Keratinocyte (primary cell): ENCODE results near the gene TMEM253. TPM values are rescaled to one million over a fixed set of nuclear protein-coding genes. Genes with fewer than 3 reads are reported as not detected.

Experiments used
- DNase-seq: peaks from one replicate; pipeline ENCODE4 v3.0.0-alpha.2; 2011; ENCODE audit warnings: low read depth, missing footprints, low spot score
- FAIRE-seq: peaks from 2 replicates; lab custom pipeline; 2011; peaks lifted over from hg19 to GRCh38; lab: Jason Lieb, UNC
- H2AFZ ChIP-seq: 2 replicates; pipeline ENCODE4 v1.6.0; 2012; ENCODE audit warnings: low read length, control low read depth, inconsistent platforms; ENCODE audit not compliant: control insufficient read depth
- H3K27ac ChIP-seq: 2 replicates; pipeline ENCODE4 v1.5.1; 2011; ENCODE audit warnings: low read length; ENCODE audit not compliant: control insufficient read depth, insufficient read depth
- H3K27me3 ChIP-seq: 3 replicates; pipeline ENCODE4 v1.6.0; 2011; ENCODE audit warnings: low read length; ENCODE audit not compliant: control insufficient read depth, insufficient read depth; ENCODE audit errors: extremely low read depth
- H3K36me3 ChIP-seq, 2 experiments: 2 replicates in 1 of 2; 3 replicates in 1 of 2; pipeline ENCODE4 v1.5.1; 2011; ENCODE audit warnings: low read length in 2 of 2, mild to moderate bottlenecking in 1 of 2; ENCODE audit not compliant: control insufficient read depth in 2 of 2, insufficient read depth in 2 of 2; ENCODE audit errors: extremely low read depth in 1 of 2
- H3K4me1 ChIP-seq: 3 replicates; pipeline ENCODE4 v1.5.1; 2011; ENCODE audit warnings: low read length; ENCODE audit not compliant: control insufficient read depth, insufficient read depth; ENCODE audit errors: extremely low read depth
- H3K4me2 ChIP-seq: 3 replicates; pipeline ENCODE4 v1.6.0; 2011; ENCODE audit warnings: low read depth, low read length; ENCODE audit not compliant: control insufficient read depth, insufficient read depth; ENCODE audit errors: extremely low read depth
- H3K4me3 ChIP-seq, 3 experiments: fragments of 200-600 bp in 1 of 3; sonication (generic) in 1 of 3; 2 replicates in 2 of 3; 3 replicates in 1 of 3; pipeline ENCODE4 v1.5.1; 2011 to 2016; ENCODE audit warnings: low read length in 3 of 3, mild to moderate bottlenecking in 3 of 3, control low read depth in 2 of 3, inconsistent platforms in 1 of 3, low read depth in 1 of 3, mixed read lengths in 1 of 3, mixed run types in 1 of 3, moderate library complexity in 1 of 3; ENCODE audit not compliant: control insufficient read depth in 2 of 3, insufficient read depth in 2 of 3; ENCODE audit errors: extremely low read depth in 1 of 3
- H3K79me2 ChIP-seq: 2 replicates; pipeline ENCODE4 v1.6.0; 2012; ENCODE audit warnings: low read length; ENCODE audit not compliant: control insufficient read depth, insufficient read depth
- H3K9ac ChIP-seq: 3 replicates; pipeline ENCODE4 v1.6.0; 2011; ENCODE audit warnings: low read length; ENCODE audit not compliant: control insufficient read depth, insufficient read depth; ENCODE audit errors: extremely low read depth
- H3K9me1 ChIP-seq: 3 replicates; pipeline ENCODE4 v1.6.0; 2011; ENCODE audit warnings: low read length; ENCODE audit not compliant: control insufficient read depth, insufficient read depth; ENCODE audit errors: extremely low read depth
- H3K9me3 ChIP-seq: 2 replicates; pipeline ENCODE4 v1.5.1; 2012; ENCODE audit warnings: low read depth, low read length; ENCODE audit not compliant: control insufficient read depth
- H4K20me1 ChIP-seq: 3 replicates; pipeline ENCODE4 v1.6.0; 2011; ENCODE audit warnings: low read length; ENCODE audit not compliant: control insufficient read depth, insufficient read depth; ENCODE audit errors: extremely low read depth
- CTCF ChIP-seq, 3 experiments: IDR thresholded peaks in 1 of 3; conservative IDR thresholded peaks in 1 of 3; optimal IDR thresholded peaks in 1 of 3; 2 replicates in 2 of 3; 3 replicates in 1 of 3; pipeline versions ENCODE3 to v1.5.1; 2011; ENCODE audit warnings: low read length in 3 of 3, mild to moderate bottlenecking in 3 of 3, moderate library complexity in 2 of 3, control low read depth in 1 of 3, inconsistent platforms in 1 of 3; ENCODE audit not compliant: insufficient read depth in 2 of 3; ENCODE audit errors: extremely low read depth in 1 of 3
- EZH2 ChIP-seq: IDR thresholded peaks from one replicate; pipeline ENCODE4 v1.6.1; 2012; ENCODE audit warnings: inconsistent platforms, mild to moderate bottlenecking, low read length, moderate library complexity
- dilution Hi-C: fragments of 300-500 bp; cut with MboI; formaldehyde crosslinking; loops from one replicate; pipeline ENCODE4 v1.7.0; 2020; ENCODE audit warnings: low sequenced_read_pairs; ENCODE audit not compliant: extremely low pct_ligation_motif_present
- polyA plus RNA-seq, 5 experiments: library from polyadenylated mRNA; depleted of rRNA in 3 of 5; stranded (reverse) in 3 of 5; stranded (forward) in 1 of 5; unstranded in 1 of 5; fragments of >200 nt; gene quantifications; 1 replicate in 1 of 5; 2 replicates in 3 of 5; 3 replicates in 1 of 5; pipeline versions ENCODE4 v1.2.1 to v1.2.3, GENCODE V29; 2011 to 2012; ENCODE audit warnings: missing spikeins in 2 of 5, low read depth in 1 of 5, low replicate concordance in 1 of 5

Gene TMEM253
- polyA plus RNA-seq, 1 donor (not counting 4 experiments of a cell fraction or from before 2014, with no cell fraction given) = 1.1 TPM

GRCh38 chr14:21054123-21054767 is 46.6 kb upstream of the TMEM253 start:
- TF ChIP-seq EZH2 (no peak), CTCF (optimal IDR thresholded peaks at IDR 0.05 in 1 of 3, IDR thresholded peaks at IDR 0.05 in 1 of 3, conservative IDR thresholded peaks at IDR 0.05 in 1 of 3; ENCODE audit: extremely low read depth in 1 of 3, insufficient read depth in 2 of 3, low read length in 3 of 3) (no peak)
- Histone ChIP-seq H3K79me2 (no peaks in the 10 kb centered on the region), H2AFZ (no peak overlapping the region), H3K4me3 (no peak overlapping the region), H3K27ac (no peak overlapping the region), H3K4me1 (no peaks in the 10 kb centered on the region), H3K9me3 (no peaks in the 10 kb centered on the region), H3K4me2 (no peak overlapping the region), H3K27me3 (no peaks in the 10 kb centered on the region), H3K9me1 (no peaks in the 10 kb centered on the region), H3K9ac (no peak overlapping the region), H3K36me3 (no peaks in the 10 kb centered on the region), H4K20me1 (no peaks in the 10 kb centered on the region)
- dilution Hi-C loops = no loop called here
- FAIRE-seq (no peak), DNase-seq (no peak)

- Histone ChIP-seq H3K79me2 (no peaks in the 10 kb centered on the region), H3K27ac (no peak overlapping the region), H3K9ac (no peak overlapping the region), H3K4me1 (no peaks in the 10 kb centered on the region), H3K9me1 (no peaks in the 10 kb centered on the region), H3K9me3 (no peaks in the 10 kb centered on the region), H3K27me3 (no peaks in the 10 kb centered on the region), H3K4me3 (no peak overlapping the region), H3K36me3 (no peaks in the 10 kb centered on the region), H2AFZ (no peak overlapping the region), H3K4me2 (no peak overlapping the region), H4K20me1 (no peaks in the 10 kb centered on the region)
- FAIRE-seq (no peak), DNase-seq (no peak)
- TF ChIP-seq CTCF (optimal IDR thresholded peaks at IDR 0.05 in 1 of 3, IDR thresholded peaks at IDR 0.05 in 1 of 3, conservative IDR thresholded peaks at IDR 0.05 in 1 of 3; ENCODE audit: extremely low read depth in 1 of 3, insufficient read depth in 2 of 3, low read length in 3 of 3) (no peak), EZH2 (no peak)
- dilution Hi-C loops = no loop called here
Measured at GRCh38 chr14:21054768-21055145, 46.1 kb upstream of the TMEM253 start.
